ENCODE measurements around the gene LYAR.
"Not testable (repeated sequence)": the region's sequence is repeated elsewhere in the genome, so short reads cannot be mapped to it uniquely, and the experiment has no call there.

LYAR gene

DNA sequence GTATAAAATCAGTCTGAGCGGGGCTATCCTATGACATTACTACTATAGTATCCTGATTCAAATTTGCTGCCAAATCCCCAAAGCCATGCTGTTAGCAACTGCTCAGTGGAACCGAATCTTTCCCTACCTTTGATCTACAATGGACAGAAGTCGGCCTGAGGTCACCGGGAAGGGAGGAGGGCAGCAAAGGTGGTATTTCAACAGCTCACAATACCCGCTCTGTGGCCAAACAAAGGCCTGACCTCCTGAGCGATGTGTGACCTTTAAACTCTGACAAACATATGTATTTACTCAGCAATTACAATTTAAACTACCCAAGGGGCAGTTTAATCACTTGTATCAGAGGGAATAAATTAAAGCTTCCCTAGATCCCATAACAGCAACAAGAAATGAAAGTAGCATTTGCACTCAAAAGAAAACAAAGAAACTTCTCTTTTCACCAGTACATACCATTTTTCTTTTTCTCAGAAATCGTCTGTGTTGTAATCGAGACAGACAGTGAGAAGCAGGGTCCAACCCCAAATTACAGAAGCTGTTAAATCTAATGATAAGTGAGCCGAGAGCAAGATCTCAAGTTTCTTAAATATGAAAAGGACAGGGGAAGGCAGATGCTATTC, 30.4 kb downstream of the LYAR start:
- DNase-seq (ENCODE audit: low read depth): no peak

DNA sequence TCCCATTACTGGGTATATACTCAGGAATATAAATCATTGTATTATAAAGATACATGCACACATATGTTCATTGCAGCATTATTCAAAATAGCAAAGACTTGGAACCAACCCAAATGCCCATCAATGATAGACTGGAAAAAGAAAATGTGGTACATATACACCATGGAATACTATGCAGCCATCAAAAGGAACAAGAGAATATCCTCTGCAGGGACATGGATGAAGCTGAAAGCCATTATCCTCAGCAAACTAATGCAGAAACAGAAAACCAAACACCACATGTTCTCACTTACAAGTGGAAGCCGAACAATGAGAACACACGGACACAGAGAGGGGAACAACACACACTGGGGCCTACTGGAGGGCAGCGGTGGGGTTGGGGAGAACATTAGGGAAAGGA, 32.2 kb downstream of the LYAR start:
- DNase-seq (ENCODE audit: low read depth): not testable (repeated sequence)

DNA sequence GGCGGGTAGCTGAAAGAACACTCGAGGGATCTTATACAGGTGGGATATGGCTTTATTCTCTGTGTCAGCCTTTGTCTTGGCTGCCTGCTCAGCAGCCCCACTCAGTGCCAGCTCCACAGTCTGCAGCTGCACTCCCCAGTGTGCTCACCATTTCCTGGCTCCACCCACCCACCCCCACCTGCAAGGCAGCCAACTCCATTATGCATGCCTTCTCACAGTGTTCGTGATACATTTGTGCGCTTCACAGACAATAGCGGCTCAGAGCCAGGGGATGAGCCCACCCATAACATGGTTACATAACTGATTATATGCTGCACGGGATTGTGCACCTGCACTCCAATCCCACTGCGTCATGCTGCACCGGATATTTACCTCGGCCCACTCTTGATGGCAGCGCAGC, 33.2 kb downstream of the LYAR start:
- no peak for DNase-seq (ENCODE audit: low read depth)

DNA sequence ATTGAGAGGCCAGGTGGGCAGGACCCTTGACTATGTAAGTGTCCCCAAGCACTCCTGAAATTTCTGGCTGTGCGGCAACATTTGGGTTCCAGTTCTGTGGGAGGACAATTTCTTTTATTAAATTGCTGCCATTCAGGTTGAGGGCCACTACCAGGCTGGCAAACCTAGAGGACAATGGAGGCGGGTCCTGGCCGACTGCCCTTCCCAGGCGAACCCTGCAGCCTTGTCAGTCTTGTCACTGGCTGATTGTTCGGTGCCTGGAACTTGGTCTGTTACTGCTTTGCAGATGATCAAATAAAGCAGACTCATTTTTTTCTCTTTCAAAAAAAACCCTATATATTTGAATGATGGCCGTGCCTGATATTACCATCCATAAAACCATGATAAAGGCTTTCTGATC, 35.3 kb downstream of the LYAR start:
- DNase-seq (ENCODE audit: low read depth): no peak

DNA sequence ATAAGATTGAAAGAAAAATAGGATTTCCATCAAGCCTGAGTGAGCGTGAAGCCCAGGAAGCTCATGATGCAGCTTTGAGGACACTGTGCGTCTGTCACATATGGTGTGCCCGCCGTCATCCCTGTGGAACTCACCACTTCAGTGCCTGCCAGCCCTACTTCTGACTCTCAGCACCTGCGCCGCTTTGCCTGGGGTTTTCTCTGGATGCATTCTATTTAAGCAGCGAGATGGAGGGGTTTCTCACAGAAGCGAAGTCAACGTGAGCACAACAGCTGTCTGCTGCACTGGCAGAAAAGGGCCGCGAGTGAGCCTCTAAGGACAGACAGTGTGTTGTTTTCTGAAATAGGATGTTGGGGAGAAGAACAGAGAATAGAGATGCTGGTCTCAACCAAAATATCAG, 35.8 kb downstream of the LYAR start:
- DNase-seq (ENCODE audit: low read depth): no peak

DNA sequence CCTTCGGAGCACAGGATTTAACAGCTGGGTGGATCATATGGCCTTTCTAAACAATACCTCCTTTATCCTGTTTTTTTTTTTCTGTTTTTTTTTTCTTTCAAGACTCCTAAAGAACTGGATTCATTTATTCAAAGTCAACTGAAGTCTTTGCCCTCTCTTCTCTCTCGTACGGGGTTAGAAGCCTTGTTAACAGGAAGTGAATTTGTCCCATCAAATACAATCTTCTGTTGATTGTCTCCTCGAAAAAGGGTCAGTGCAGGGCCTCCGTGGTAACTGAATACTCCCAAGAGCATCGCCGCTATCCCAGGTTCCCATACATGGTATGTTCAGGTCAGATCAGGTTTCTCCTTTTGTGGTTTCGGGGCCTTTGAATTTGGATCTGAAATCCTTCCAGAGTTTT, 40.1 kb downstream of the LYAR start:
- DNase-seq (ENCODE audit: low read depth): no peak

DNA sequence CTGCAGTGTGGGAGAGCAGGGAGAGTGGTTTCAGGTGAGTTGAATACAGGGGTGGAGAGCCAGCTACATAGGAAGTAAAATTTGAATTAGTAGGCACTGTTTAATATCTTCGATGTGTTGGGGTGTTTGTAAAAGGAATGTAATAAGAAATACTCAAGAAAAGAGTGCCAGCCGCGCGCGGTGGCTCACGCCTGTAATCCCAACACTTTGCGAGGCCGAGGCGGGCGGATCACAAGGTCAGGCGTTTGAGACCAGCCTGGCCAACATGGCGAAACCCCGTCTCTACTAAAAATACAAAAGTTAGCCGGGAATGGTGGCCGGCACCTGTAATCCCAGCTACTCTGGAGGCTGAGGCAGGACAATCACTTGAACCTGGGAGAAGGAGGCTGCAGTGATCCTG, 40.6 kb downstream of the LYAR start:
- not testable (repeated sequence) for DNase-seq (ENCODE audit: low read depth)

DNA sequence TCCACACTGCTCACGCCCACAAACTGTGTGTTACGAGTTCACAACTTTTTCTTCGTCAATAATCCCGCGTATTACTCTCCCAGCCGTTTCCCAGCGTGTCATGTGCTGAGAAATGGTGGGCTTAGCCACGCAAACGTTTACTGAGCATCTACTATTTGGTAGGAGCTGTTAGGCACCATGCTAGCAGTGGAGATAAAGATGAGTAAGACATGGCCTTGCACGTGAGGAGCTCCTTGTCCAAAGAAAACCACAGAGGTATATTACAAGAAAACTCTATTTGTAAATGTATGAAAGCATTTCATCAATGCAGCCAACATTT, 41.1 kb downstream of the LYAR start:
- DNase-seq (ENCODE audit: low read depth): no peak

DNA sequence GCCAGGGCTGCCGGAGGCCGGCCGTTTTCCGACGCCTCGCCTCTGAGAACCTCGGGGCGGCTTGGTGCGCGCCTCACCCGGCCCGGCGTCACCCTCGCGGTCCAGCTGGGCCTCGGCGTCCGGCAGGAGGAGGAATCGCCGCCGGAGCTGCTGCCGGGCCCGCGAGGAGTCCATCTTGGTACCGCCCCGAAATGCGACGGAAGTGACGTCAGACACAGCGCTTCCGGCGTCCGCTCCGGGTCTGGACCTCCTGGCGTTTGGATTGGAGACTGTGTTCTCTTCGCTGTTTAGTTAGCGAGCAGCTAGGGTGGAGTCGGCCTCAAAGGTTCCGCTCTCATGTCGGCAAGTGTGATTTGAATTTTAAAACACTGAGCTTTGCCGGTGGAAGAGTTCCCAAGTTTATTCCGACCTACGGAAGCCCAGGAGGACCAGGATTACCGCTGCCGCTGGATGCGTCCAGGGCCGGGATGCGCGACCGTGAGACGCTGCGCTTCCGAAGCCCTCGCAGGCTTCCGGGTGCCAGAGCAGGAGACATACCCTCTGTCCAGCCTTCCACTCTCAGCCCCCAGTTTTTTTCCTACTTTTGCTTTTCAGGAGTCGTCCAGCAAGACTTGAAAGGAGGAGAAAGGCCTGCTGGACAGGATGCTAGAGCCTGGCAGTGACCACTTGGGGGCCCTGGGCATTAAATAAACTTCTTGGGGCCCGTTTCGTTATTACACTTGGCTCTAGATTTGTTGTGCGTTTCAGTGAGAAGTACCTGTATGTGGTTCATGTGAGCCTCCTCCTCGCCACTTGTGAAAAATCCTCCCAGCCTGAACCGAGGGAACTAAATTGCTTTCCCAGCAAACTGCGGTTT, 41.7 kb downstream of the LYAR start, which contains the start of gene TMEM128:
TSS of gene TMEM128 (minus strand) at position 195 of the 856 bp plus-strand sequence. CDS start at position 174, 21 bp downstream.
- peak; percentile 88 for DNase-seq (ENCODE audit: low read depth)

DNA sequence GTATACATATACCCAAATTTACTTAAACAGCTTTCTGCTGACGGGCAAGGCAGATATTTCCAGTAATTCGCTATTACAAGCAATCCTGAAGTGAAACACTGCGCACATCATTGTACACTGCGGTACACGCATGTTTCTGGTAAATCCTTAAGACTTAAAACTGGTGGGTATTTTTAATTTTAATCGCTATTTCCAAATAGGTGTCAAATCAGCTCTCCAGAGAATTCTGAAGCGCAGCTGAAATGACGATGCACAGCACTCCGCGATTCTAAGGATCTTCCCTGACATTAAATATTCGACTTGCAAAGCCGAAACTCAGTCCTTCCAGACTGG, 42.3 kb downstream of the LYAR start:
- DNase-seq (ENCODE audit: low read depth): no peak

DNA sequence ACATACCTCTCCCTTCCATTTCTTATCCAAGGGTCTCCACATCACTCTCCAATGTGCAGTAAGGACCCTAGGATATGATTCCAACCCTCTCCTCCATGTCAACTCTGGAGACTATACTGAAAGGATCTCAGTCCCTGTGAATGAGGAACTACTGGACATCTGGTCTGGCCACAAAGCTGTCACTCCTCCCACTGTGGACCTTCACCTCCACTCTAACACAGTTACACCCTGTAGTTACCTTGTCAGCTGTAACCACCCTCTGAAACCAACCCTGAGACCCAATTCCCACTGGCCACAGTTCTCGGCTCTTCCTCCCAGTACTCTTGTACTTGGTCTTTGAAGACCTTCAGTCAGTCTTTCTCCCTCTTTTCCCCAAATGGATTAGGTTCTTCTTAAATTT, 44.8 kb downstream of the LYAR start:
- DNase-seq (ENCODE audit: low read depth): no peak

DNA sequence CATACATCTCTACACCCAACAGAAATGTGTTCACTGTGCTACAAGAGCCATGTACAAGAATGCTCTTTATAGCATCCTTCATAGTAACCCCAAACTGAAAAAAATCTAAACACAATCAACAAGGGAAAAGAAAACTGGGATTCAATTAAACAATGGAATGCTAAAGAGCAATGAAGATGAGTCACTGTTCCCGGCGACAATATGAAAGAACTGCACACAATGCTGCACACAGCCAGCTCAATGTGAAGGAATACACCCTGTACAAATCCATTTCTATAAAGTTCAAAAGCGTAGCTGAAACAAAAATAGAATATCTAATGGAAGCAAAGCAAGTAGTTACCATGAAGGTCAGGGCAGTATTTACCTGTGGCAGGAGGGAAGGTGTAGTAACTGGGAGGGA, 50.4 kb downstream of the LYAR start:
- not testable (repeated sequence) for DNase-seq (ENCODE audit: low read depth)

DNA sequence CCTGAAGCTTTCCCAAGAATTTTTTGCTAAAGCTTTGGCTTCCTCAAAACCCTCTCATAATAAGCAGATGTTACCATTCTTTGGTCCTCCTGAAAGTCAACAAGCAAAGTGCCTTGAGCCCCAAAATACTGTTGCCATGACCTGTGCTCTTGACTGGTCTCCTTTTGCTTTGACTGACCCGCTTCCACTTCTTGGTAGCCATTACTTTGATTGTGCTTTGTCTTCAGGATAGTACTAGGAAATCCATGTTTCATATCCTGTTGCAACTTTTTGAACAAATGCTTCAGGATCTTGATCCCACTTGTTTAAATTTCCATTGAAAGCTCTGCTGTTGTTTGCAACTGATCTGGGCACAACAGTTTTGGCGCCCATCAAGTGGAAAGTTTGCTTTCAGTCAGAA, 56.3 kb downstream of the LYAR start:
- no peak for DNase-seq (ENCODE audit: low read depth)

DNA sequence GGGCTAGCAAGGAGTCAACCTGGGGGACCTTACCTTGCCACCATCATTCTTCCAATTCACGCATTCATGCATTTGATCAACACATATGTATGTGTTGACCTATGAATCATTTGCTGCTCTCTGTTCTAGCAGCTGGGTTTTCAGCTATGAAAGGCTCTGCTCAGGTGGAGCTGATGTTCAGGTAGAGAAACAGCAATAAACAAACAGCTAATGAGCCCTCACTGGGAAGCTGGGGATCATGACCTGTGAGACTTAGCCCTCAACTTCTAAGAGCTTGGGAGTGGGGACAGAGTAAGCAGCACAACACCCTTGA, 61.6 kb downstream of the LYAR start:
- no peak for DNase-seq (ENCODE audit: low read depth)

DNA sequence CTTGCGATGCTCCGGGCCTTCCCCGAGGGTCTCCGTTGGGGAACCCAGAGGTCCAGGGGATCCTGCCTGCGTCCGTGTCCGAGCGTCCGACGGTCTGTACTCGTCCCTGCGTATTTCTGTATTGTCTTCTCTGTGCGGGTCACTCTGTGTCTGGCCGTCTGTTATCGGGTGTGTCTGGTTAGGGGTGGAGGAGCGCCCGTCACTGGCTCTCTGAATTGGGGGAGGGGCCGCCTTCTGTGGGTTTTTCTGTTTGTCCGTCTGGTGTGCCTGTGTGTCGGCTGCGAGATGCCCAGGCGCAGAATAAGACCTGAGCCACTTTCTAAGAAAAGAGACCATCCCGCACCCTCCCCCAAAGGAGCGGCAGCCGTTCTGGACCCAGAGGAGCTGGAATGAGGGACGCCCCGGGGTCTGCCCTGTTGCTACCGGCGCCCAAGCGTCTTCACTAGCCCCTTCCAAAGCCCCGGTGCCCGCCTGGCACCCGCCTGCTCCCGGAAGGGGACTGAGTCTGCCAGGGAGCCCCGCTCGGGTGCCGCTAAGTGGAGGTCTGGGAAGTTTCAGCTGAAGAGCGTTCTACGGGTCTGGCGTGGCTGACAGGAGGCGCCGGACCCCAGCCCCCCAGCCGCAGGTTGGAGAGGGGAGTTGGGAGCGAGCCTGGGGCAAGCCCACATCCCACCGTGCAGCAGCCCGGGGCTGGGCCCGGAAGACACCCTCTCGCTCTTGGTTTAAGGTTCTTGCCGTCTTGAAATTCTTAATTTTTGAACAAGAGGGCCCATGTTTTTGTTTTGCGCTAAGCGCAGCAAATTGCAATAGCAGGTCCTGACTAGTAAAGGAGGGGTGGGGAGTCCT, 62.2 kb downstream of the LYAR start:
- no peak for DNase-seq (ENCODE audit: low read depth)

DNA sequence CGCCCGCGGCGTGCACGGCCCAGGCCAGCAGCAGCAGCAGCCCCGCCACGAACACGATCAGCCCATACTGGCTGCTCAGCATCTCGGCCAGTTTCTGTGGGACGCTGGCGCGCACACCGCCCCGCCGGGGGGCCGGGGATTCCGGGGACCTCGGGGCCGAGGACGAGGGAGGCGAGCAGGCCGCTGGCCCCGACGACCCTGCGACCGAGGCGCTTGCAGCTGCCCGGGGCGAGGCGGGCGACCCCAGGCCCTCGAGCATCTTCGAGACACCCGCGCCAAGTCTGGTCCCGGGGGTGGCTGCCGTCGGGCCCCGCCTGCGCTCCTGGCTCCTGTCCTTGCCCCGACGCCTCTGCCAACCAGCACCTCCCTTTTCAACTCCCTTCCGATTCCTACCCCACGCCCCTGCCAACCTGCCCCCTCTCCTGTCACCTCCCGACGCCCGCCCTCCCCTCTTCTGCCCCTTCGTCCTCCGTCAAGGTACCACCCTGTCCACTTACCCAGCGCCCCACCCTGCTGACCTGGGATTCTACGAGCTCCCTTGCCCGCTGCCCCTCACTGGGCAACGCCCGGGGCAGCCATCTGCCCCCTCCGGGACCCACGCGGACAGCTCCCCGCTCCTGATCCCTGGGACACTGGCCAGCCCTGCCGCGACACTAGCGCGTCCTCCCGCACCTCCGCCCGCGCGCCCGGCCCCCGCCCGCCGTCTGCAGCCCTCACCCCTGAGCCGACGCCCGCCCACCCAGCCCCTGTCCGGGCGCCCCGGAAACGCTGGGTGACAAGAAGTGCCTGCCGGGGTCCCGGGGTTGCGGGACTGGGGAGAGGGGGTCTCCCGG, 63.1 kb downstream of the LYAR start, which contains the start of gene OTOP1:
TSS of gene OTOP1 (minus strand) at position 324 of the 833 bp plus-strand sequence. CDS start at position 259, 65 bp downstream.
- DNase-seq (ENCODE audit: low read depth): no peak

DNA sequence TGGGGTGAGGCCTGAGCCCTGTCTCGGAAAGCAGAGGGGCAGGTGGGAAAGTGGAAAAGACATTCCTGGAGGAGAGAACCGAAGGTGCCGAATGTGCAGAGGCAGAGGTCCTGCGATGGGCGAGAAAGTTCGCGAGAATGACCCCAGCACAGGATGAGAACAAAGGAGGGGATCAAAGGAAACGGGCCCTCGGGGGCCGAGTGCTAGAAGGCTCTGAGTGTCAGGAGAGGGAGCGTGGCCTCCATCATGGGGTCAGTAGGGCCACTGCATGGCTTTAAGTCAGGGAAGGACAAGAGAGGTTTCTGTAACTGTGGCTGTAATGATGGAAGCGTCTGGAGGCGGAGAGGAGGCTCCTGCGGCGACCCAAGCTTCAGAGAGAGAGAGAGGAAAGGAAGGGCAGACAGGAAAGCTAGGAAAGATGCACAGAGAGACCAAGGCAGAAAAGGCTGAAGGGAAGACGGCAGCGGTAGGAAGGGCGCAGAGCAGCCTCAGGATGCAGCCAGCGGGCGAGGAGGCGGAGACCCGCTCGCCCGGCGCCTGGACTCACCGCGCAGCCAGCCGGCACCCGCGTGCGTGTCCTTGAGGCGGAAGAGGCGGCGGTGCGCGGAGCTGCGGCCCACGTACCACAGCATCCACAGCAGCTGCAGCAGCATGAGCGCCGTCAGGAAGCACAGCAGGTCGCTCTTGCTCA, 63.9 kb downstream of the LYAR start:
- DNase-seq (ENCODE audit: low read depth): no peak

All from activated T-helper 1 cell treated with Interleukin-2 at 50 U/mL for 16 hours (primary cell).